Lower lobe of right lung (tissue), 2 donors: Measurements from ENCODE around the gene MAST2. TPM values are rescaled to one million over a fixed set of nuclear protein-coding genes. Genes with fewer than 3 reads are reported as not detected.

Source experiments
- ATAC-seq, 2 donors: fragments of 200-7000 bp; cut with Tn5 transposase; one replicate each; pipeline ENCODE4 v1.9.1; 2020 to 2022; ENCODE audit warnings: mild to moderate bottlenecking in 2 of 2, moderate library complexity in 2 of 2
- DNase-seq: peaks from one replicate; pipeline ENCODE4 v3.0.0-alpha.2; 2020
- H3K27ac ChIP-seq: fragments of 200-600 bp; one replicate; pipeline ENCODE4 v1.8.0; 2022
- H3K27me3 ChIP-seq: fragments of 200-600 bp; one replicate; pipeline ENCODE4 v1.8.0; 2022; ENCODE audit warnings: low read depth
- H3K36me3 ChIP-seq: fragments of 200-600 bp; one replicate; pipeline ENCODE4 v1.8.0; 2022; ENCODE audit warnings: mild to moderate bottlenecking
- H3K4me1 ChIP-seq: fragments of 200-600 bp; one replicate; pipeline ENCODE4 v1.8.0; 2022
- H3K4me3 ChIP-seq: fragments of 200-600 bp; one replicate; pipeline ENCODE4 v1.8.0; 2022; ENCODE audit warnings: mild to moderate bottlenecking
- H3K9me3 ChIP-seq: fragments of 200-600 bp; one replicate; pipeline ENCODE4 v1.8.0; 2022
- CTCF ChIP-seq: fragments of 200-600 bp; IDR thresholded peaks from one replicate; pipeline ENCODE4 v1.8.0; 2022; ENCODE audit warnings: antibody characterized with exemption, mild to moderate bottlenecking
- intact Hi-C: fragments of 100-400 bp; cut with DNase I; formaldehyde crosslinking; loops from one replicate; pipeline ENCODE4 v1.11.0; 2022
- total RNA-seq: library from RNA; stranded (reverse); fragmentation: NEBNext Ultra II Directional; extraction: Animal tissue kit (Norgen Biotek cat#: 25700); gene quantifications from one replicate; pipeline ENCODE4 v1.2.1, GENCODE V29; 2021
- donor health status: DM: no; HTN: yes; CAD: no; lungs with severe emphysema.

Gene MAST2
- total RNA-seq, 1 donor from 2014 or later, result 25.8 TPM

GRCh38 chr1:45883658-45884057 lies 80.2 kb downstream of the MAST2 start:
- no peak for ATAC-seq
- H3K4me3 ChIP-seq, result no peak overlapping the region
- H3K9me3 ChIP-seq, result no peaks in the 10 kb centered on the region
- no peak overlapping the region for H3K27ac ChIP-seq
- intact Hi-C loops, result no loop called here
- DNase-seq, result no peak
- H3K27me3 ChIP-seq, result no peaks in the 10 kb centered on the region
- H3K36me3 ChIP-seq, result no peaks in the 10 kb centered on the region
- TF ChIP-seq CTCF, result no peak
- no peaks in the 10 kb centered on the region for H3K4me1 ChIP-seq

- Histone ChIP-seq H3K9me3 (no peaks in the 10 kb centered on the region), H3K27ac (no peak overlapping the region), H3K27me3 (no peaks in the 10 kb centered on the region), H3K4me3 (no peak overlapping the region), H3K4me1 (no peaks in the 10 kb centered on the region), H3K36me3 (no peaks in the 10 kb centered on the region)
- TF ChIP-seq CTCF, result no peak
- no peak for DNase-seq
- intact Hi-C loops, result no loop called here
- ATAC-seq, result peak in 1 of 2 donors; percentile 62
Observed at GRCh38 chr1:45884700-45885099, 81.3 kb downstream of the MAST2 start.

- Histone ChIP-seq H3K36me3 (no peaks in the 10 kb centered on the region), H3K27me3 (no peaks in the 10 kb centered on the region), H3K4me1 (no peaks in the 10 kb centered on the region), H3K4me3 (no peak overlapping the region), H3K27ac (no peak overlapping the region), H3K9me3 (no peaks in the 10 kb centered on the region)
- DNase-seq (no peak), ATAC-seq (no peak)
- TF ChIP-seq CTCF, result no peak
- intact Hi-C loops, result no loop called here
Observed at GRCh38 chr1:45886229-45886628, 82.8 kb downstream of the MAST2 start.

GRCh38 chr1:45887156-45887842 lies 83.9 kb downstream of the MAST2 start:
- TF ChIP-seq CTCF, result no peak
- no peaks in the 10 kb centered on the region for H3K36me3 ChIP-seq
- intact Hi-C loops, result no loop called here
- DNase-seq (no peak), ATAC-seq (no peak)
- no peak overlapping the region for H3K4me3 ChIP-seq
- H3K9me3 ChIP-seq, result no peaks in the 10 kb centered on the region
- peaks cover under 1% of the 10 kb centered on the region for H3K4me1 ChIP-seq
- H3K27ac ChIP-seq, result no peak overlapping the region
- H3K27me3 ChIP-seq, result no peaks in the 10 kb centered on the region

GRCh38 chr1:45890078-45890477 lies 86.7 kb downstream of the MAST2 start:
- no peak for TF ChIP-seq CTCF
- intact Hi-C loops, result no loop called here
- Histone ChIP-seq H3K36me3 (no peaks in the 10 kb centered on the region), H3K4me1 (peaks cover 6% of the 10 kb centered on the region), H3K9me3 (no peaks in the 10 kb centered on the region), H3K4me3 (no peak overlapping the region), H3K27ac (no peak overlapping the region), H3K27me3 (no peaks in the 10 kb centered on the region)
- ATAC-seq, result no peak
- DNase-seq, result no peak
